HepG2 (cell line): ENCODE results near the gene FOXS1. TPM values are rescaled to one million over a fixed set of nuclear protein-coding genes. Genes with fewer than 3 reads are reported as not detected.

Experiments used
- ARHGAP35 ChIP-seq: sonication (generic); formaldehyde crosslinking; IDR thresholded peaks from 2 replicates; pipeline ENCODE4 v1.9.0; 2022; ENCODE audit warnings: mild to moderate bottlenecking, inconsistent platforms, moderate library complexity, missing genetic modification reagents, borderline replicate concordance
- FOSL2 ChIP-seq: sonication (generic); formaldehyde crosslinking; IDR thresholded peaks from 2 replicates; pipeline ENCODE4 v1.4.0; 2020; ENCODE audit warnings: missing genetic modification reagents
- NONO ChIP-seq, 2 experiments: fragments of 450-650 bp in 1 of 2; sonication (generic) in 1 of 2; formaldehyde crosslinking in 1 of 2; IDR thresholded peaks in 1 of 2; conservative IDR thresholded peaks in 1 of 2; 2 replicates each; pipeline versions ENCODE4 v1.6.1 to v1.8.0; 2017 to 2022; ENCODE audit warnings: mild to moderate bottlenecking in 1 of 2, missing genetic modification reagents in 1 of 2, moderate library complexity in 1 of 2
- NPAS2 ChIP-seq: sonication (generic); formaldehyde crosslinking; IDR thresholded peaks from 2 replicates; pipeline ENCODE4 v1.8.0; 2022; ENCODE audit warnings: mild to moderate bottlenecking, missing genetic modification reagents, borderline replicate concordance
- RBM22 ChIP-seq: fragments of 200-400 bp; formaldehyde crosslinking; optimal IDR thresholded peaks from 2 replicates; pipeline ENCODE3; 2017; ENCODE audit warnings: mild to moderate bottlenecking, low read length, moderate library complexity
- ZFP41 ChIP-seq: sonication (generic); formaldehyde crosslinking; IDR thresholded peaks from 2 replicates; pipeline ENCODE4 v1.4.0; 2020; ENCODE audit warnings: mild to moderate bottlenecking, missing genetic modification reagents, borderline replicate concordance
- ZNF354B ChIP-seq: sonication (generic); formaldehyde crosslinking; IDR thresholded peaks from 2 replicates; pipeline ENCODE4 v1.8.0; 2022; ENCODE audit warnings: mild to moderate bottlenecking, missing genetic modification reagents
- ZNF530 ChIP-seq: sonication (generic); formaldehyde crosslinking; IDR thresholded peaks from 2 replicates; pipeline ENCODE4 v1.5.0; 2020; ENCODE audit warnings: low read depth, mild to moderate bottlenecking, missing genetic modification reagents
- ZNF670 ChIP-seq: sonication (generic); formaldehyde crosslinking; IDR thresholded peaks from 2 replicates; pipeline ENCODE4 v1.8.0; 2022; ENCODE audit warnings: mild to moderate bottlenecking, missing genetic modification reagents, borderline replicate concordance
- ZNF709 ChIP-seq: sonication (generic); formaldehyde crosslinking; IDR thresholded peaks from 2 replicates; pipeline ENCODE4 v1.5.0; 2020; ENCODE audit warnings: mild to moderate bottlenecking, missing genetic modification reagents
- polyA plus RNA-seq, 8 experiments: library from polyadenylated mRNA; depleted of rRNA in 3 of 8; stranded (reverse) in 7 of 8; unstranded in 1 of 8; fragments of >200 nt; fragmentation: Illumina TruSeq in 4 of 8; extraction: Trizol in 4 of 8; gene quantifications; 2 replicates each; pipeline versions ENCODE4 v1.2.1 to v1.2.3, GENCODE V29; 2011 to 2016; ENCODE audit warnings: low read depth in 4 of 8, missing spikeins in 1 of 8, mixed read lengths in 1 of 8; ENCODE audit not compliant: insufficient read depth in 1 of 8
- total RNA-seq, 5 experiments: library from RNA; depleted of rRNA; stranded (reverse); fragments of >200 nt; fragmentation: Illumina TruSeq; extraction: Trizol; gene quantifications; 2 replicates each; pipeline ENCODE4 v1.2.3, GENCODE V29; 2016; ENCODE audit warnings: low read depth in 1 of 5
- TF ChIP-seq, protein P1 (sequence below): sonication (generic); formaldehyde crosslinking; IDR thresholded peaks from 2 replicates; pipeline ENCODE4 v1.8.1; 2022; ENCODE audit warnings: mild to moderate bottlenecking, missing genetic modification reagents
- TF ChIP-seq, protein P2 (sequence below): IDR thresholded peaks from 2 replicates; pipeline ENCODE4 v1.4.0; 2020; ENCODE audit warnings: mild to moderate bottlenecking, missing genetic modification reagents
- TF ChIP-seq, protein P3 (sequence below): sonication (generic); formaldehyde crosslinking; IDR thresholded peaks from 2 replicates; pipeline ENCODE4 v1.8.1; 2023; ENCODE audit warnings: mild to moderate bottlenecking, moderate library complexity, missing genetic modification reagents
- TF ChIP-seq, protein P4 (sequence below): IDR thresholded peaks from 2 replicates; pipeline ENCODE4 v1.6.1; 2012; ENCODE audit warnings: inconsistent platforms

Gene FOXS1
- total and polyA plus RNA-seq, 2 of the 13 experiments (the other 11 are each of a cell fraction or from before 2014, with no cell fraction given) = not detected

DNA sequence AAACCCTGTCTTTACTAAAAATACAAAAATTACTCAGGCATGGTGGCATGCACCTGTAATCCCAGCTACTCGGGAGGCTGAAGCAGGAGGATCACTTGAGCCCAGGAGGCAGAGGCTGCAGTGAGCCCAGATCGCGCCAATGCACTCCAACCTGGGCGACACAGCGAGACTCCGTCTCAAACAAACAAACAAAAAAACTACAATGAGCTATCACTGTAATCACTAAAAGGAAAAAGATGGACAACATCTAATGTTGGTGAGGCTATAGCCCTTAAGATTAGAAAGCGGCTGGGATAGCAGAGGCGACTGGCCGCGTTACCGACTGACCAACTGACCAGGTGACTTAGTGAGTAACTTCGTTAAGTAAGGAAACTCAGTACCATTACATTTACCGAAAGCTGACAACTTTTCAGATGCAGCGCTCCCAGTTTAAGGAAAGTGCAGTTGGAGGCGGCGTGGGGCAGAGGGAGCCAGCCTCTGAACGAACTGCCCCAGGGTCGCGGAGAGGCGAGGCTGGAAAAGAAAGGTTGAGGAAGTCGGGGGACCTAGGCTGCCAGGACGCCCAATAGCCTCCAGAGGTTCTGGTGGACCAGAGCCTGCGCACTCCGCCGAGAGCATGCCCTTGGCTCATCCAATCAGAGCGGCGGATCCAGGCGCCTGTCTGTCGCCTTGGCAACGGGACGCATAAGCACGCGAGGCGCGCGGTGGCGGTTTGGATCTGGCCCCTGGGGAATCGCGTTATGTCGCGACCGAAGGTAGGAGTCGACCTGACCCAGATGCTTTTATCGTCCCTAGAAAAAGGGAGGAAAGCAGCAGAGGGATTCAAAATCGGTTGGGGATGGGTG lies 34.0 kb upstream of the FOXS1 start (continued):
- TF ChIP-seq, protein P1, sequence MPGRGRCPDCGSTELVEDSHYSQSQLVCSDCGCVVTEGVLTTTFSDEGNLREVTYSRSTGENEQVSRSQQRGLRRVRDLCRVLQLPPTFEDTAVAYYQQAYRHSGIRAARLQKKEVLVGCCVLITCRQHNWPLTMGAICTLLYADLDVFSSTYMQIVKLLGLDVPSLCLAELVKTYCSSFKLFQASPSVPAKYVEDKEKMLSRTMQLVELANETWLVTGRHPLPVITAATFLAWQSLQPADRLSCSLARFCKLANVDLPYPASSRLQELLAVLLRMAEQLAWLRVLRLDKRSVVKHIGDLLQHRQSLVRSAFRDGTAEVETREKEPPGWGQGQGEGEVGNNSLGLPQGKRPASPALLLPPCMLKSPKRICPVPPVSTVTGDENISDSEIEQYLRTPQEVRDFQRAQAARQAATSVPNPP = no peak
- TF ChIP-seq ARHGAP35 (CRISPR knock-in tag) (peak; percentile 91; the same call in 1 of the 2 replicates), NONO (IDR thresholded peaks at IDR 0.05) (no peak), NONO (CRISPR knock-in tag; conservative IDR thresholded peaks at IDR 0.05) (peak; percentile 86), ZNF670 (CRISPR knock-in tag) (peak; percentile 69; the same call in 1 of the 2 replicates), NPAS2 (CRISPR knock-in tag) (no peak), ZNF354B (no peak), FOSL2 (CRISPR knock-in tag) (peak; percentile 60), ZNF709 (no peak), RBM22 (peak; percentile 93), ZNF530 (CRISPR knock-in tag) (no peak), ZFP41 (CRISPR knock-in tag) (no peak)
- TF ChIP-seq, protein P2, sequence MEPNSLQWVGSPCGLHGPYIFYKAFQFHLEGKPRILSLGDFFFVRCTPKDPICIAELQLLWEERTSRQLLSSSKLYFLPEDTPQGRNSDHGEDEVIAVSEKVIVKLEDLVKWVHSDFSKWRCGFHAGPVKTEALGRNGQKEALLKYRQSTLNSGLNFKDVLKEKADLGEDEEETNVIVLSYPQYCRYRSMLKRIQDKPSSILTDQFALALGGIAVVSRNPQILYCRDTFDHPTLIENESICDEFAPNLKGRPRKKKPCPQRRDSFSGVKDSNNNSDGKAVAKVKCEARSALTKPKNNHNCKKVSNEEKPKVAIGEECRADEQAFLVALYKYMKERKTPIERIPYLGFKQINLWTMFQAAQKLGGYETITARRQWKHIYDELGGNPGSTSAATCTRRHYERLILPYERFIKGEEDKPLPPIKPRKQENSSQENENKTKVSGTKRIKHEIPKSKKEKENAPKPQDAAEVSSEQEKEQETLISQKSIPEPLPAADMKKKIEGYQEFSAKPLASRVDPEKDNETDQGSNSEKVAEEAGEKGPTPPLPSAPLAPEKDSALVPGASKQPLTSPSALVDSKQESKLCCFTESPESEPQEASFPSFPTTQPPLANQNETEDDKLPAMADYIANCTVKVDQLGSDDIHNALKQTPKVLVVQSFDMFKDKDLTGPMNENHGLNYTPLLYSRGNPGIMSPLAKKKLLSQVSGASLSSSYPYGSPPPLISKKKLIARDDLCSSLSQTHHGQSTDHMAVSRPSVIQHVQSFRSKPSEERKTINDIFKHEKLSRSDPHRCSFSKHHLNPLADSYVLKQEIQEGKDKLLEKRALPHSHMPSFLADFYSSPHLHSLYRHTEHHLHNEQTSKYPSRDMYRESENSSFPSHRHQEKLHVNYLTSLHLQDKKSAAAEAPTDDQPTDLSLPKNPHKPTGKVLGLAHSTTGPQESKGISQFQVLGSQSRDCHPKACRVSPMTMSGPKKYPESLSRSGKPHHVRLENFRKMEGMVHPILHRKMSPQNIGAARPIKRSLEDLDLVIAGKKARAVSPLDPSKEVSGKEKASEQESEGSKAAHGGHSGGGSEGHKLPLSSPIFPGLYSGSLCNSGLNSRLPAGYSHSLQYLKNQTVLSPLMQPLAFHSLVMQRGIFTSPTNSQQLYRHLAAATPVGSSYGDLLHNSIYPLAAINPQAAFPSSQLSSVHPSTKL = 0 out of 2 replicates have a peak, but pooled peaks have one; percentile 3
- TF ChIP-seq, protein P3, sequence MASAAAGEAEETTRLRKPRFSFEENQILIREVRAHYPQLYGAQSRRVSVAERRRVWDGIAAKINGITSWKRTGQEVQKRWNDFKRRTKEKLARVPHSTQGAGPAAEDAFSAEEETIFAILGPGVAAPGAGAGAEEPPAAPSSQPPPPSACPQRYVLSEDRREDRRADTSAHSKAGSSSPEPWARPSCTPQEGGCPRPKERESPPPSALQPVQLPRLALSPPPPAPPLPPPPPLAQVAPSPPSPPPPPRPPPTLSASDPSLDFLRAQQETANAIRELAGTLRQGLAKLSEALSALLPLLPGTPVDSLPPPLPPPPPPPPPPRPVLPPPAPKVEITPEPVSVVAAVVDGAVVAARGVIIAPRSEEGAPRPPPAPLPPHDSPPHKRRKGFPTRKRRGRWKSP (CRISPR knock-in tag) = no peak
- TF ChIP-seq, protein P4, sequence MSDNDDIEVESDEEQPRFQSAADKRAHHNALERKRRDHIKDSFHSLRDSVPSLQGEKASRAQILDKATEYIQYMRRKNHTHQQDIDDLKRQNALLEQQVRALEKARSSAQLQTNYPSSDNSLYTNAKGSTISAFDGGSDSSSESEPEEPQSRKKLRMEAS = peak; percentile 96
